Measurements from ENCODE around the gene PHKB. TPM values are rescaled to one million over a fixed set of nuclear protein-coding genes. Genes with fewer than 3 reads are reported as not detected.

PHKB gene
- total and polyA plus RNA-seq, 2 donors (not counting 1 experiment from before 2014, with no cell fraction given): 50.4 to 223 TPM

DNA sequence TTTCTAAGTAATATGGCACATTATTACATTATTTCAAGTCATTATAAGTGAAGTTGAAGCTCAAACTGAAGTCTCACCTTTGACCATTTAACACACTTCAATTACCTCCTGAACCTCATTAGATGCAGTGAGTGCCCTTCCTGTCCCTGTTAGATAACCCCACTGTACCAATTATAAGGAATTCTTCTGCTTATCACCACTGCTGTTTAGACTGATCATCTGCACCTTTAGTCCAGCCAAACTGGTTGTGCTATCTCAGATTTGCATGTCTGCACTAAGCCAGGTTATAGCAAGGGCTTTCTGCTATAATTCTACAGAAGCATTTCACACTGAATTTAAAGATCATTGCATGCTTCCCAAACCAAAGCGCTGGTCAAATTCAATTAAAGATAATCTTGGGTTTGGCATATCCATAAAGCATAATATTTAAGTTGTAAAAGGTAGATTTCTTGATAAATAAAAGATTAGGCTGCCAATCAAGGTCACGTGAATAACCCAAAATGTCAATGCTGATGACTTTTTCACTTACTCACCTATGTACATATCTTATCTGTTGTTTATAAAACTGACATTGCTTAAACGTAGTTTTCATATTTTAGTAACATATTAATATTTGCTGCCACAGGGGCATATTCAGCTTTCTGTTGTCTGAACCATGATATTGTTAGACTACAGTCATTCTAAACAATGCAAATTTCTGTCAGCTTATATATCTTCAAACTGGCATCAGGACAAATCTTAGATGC lies 12.1 kb upstream of the PHKB start:
- Mint-ChIP-seq H3K4me1 (peaks cover 4% of the 10 kb centered on the region), H3K4me3 (no peak overlapping the region), H3K9me3 (ENCODE audit: insufficient read depth) (no peaks in the 10 kb centered on the region), H3K27ac (no peak overlapping the region), H3K27me3 (no peaks in the 10 kb centered on the region)
- POLR2A ChIA-PET: no interaction called here
- CTCF ChIA-PET: interaction anchor here (0.9 kb wide), 1 partner anchor 12 kb away, joined by 3 read pairs; no protein-coding TSS in a partner anchor
- Histone ChIP-seq H4K20me1 (ENCODE audit: control insufficient read depth, insufficient read depth, low read length, poor library complexity, severe bottlenecking) (no peaks in the 10 kb centered on the region), H2AFZ (ENCODE audit: insufficient read depth, low read depth, low read length, poor library complexity, severe bottlenecking) (no peak overlapping the region), H3K27ac (ENCODE audit: low read length in 2 of 2) (no peak overlapping the region), H3K36me3 (replicated peaks in 1 of 2; ENCODE audit: control extremely low read depth in 1 of 2, control insufficient read depth in 1 of 2, extremely low read depth in 1 of 2, insufficient read depth in 2 of 2, low read length in 1 of 2) (peaks cover 12 to 51% of the 10 kb centered on the region in 2 experiments), H3K9me3 (ENCODE audit: control extremely low read depth in 1 of 3, control insufficient read depth in 2 of 3, insufficient read depth in 1 of 3, low read length in 2 of 3) (no peaks in the 10 kb centered on the region), H3K4me1 (ENCODE audit: control insufficient read depth in 2 of 2, insufficient read depth in 2 of 2, low read length in 2 of 2) (no peaks in the 10 kb centered on the region), H3K9ac (ENCODE audit: low read length) (no peak overlapping the region), H3K4me3 (ENCODE audit: control extremely low read depth in 1 of 5, extremely low read depth in 1 of 5, insufficient read depth in 1 of 5, low read depth in 2 of 5, low read length in 4 of 5) (no peak overlapping the region), H3K79me2 (ENCODE audit: control insufficient read depth, insufficient read depth, low read length) (peaks cover 20% of the 10 kb centered on the region), H3K4me2 (replicated peaks; ENCODE audit: low read depth, low read length, poor library complexity, severe bottlenecking) (no peak overlapping the region), H3K27me3 (replicated peaks in 1 of 4; ENCODE audit: control extremely low read depth in 1 of 4, control insufficient read depth in 3 of 4, insufficient read depth in 4 of 4, low read length in 3 of 4) (no peaks in the 10 kb centered on the region)
- TF ChIP-seq, protein P1, sequence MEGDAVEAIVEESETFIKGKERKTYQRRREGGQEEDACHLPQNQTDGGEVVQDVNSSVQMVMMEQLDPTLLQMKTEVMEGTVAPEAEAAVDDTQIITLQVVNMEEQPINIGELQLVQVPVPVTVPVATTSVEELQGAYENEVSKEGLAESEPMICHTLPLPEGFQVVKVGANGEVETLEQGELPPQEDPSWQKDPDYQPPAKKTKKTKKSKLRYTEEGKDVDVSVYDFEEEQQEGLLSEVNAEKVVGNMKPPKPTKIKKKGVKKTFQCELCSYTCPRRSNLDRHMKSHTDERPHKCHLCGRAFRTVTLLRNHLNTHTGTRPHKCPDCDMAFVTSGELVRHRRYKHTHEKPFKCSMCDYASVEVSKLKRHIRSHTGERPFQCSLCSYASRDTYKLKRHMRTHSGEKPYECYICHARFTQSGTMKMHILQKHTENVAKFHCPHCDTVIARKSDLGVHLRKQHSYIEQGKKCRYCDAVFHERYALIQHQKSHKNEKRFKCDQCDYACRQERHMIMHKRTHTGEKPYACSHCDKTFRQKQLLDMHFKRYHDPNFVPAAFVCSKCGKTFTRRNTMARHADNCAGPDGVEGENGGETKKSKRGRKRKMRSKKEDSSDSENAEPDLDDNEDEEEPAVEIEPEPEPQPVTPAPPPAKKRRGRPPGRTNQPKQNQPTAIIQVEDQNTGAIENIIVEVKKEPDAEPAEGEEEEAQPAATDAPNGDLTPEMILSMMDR (IDR thresholded peaks at IDR 0.05): no peak
- TF ChIP-seq EZH2 (IDR thresholded peaks at IDR 0.05; ENCODE audit: borderline replicate concordance, insufficient read depth, low read depth, low read length, poor library complexity, severe bottlenecking): no peak
- ATAC-seq (ENCODE audit: low read depth) (no peak), DNase-seq (no peak)
- WGBS (ENCODE audit: insufficient coverage): no CpG with 5 or more reads among the region's 3 CpGs
- intact Hi-C loops (cut with micrococcal nuclease): no loop called here

DNA sequence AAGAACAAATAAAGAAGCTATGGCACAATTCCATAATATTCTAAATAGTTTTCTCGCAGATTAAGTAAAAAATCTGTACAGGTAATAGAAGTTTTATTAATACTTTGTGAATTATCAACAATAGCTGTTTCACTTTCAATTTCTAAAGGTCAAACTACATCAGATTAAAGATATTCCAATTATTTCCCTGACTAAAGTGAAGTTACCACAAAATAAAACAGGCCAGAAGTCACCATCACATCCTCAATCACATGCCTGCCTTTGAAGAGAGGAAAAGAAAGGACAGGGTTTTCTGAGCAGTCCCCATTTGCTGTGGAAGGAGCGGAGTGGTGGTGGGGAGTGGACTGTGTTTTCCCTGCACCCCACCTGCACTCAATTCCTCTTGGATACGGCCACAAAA lies 11.3 kb upstream of the PHKB start:
- ATAC-seq (ENCODE audit: low read depth): no peak
- Mint-ChIP-seq H3K4me1 (peaks cover 4% of the 10 kb centered on the region), H3K27ac (no peak overlapping the region), H3K9me3 (ENCODE audit: insufficient read depth) (no peaks in the 10 kb centered on the region), H3K27me3 (no peaks in the 10 kb centered on the region), H3K4me3 (no peak overlapping the region)
- no peak overlapping the region for H3K4me2 ChIP-seq (replicated peaks; ENCODE audit: low read depth, low read length, poor library complexity, severe bottlenecking)
- no peak overlapping the region for H3K4me3 ChIP-seq (ENCODE audit: control extremely low read depth in 1 of 5, extremely low read depth in 1 of 5, insufficient read depth in 1 of 5, low read depth in 2 of 5, low read length in 4 of 5)
- H3K27ac ChIP-seq (ENCODE audit: low read length in 2 of 2): no peak overlapping the region
- no peak for DNase-seq
- peaks cover 17 to 50% of the 10 kb centered on the region in 2 experiments for H3K36me3 ChIP-seq (replicated peaks in 1 of 2; ENCODE audit: control extremely low read depth in 1 of 2, control insufficient read depth in 1 of 2, extremely low read depth in 1 of 2, insufficient read depth in 2 of 2, low read length in 1 of 2)
- no peak overlapping the region for H3K9ac ChIP-seq (ENCODE audit: low read length)
- ChIA-PET POLR2A (no interaction called here), CTCF (interaction anchor here (0.9 kb wide), 1 partner anchor 12 kb away, joined by 3 read pairs; no protein-coding TSS in a partner anchor)
- H4K20me1 ChIP-seq (ENCODE audit: control insufficient read depth, insufficient read depth, low read length, poor library complexity, severe bottlenecking): no peaks in the 10 kb centered on the region
- H3K4me1 ChIP-seq (ENCODE audit: control insufficient read depth in 2 of 2, insufficient read depth in 2 of 2, low read length in 2 of 2): no peaks in the 10 kb centered on the region
- no CpG with 5 or more reads among the region's 3 CpGs for WGBS (ENCODE audit: insufficient coverage)
- peaks cover 25% of the 10 kb centered on the region for H3K79me2 ChIP-seq (ENCODE audit: control insufficient read depth, insufficient read depth, low read length)
- no peaks in the 10 kb centered on the region for H3K9me3 ChIP-seq (ENCODE audit: control extremely low read depth in 1 of 3, control insufficient read depth in 2 of 3, insufficient read depth in 1 of 3, low read length in 2 of 3)
- H2AFZ ChIP-seq (ENCODE audit: insufficient read depth, low read depth, low read length, poor library complexity, severe bottlenecking): no peak overlapping the region
- TF ChIP-seq, protein P1 (IDR thresholded peaks at IDR 0.05): no peak
- no peak for TF ChIP-seq EZH2 (IDR thresholded peaks at IDR 0.05; ENCODE audit: borderline replicate concordance, insufficient read depth, low read depth, low read length, poor library complexity, severe bottlenecking)
- no peaks in the 10 kb centered on the region for H3K27me3 ChIP-seq (replicated peaks in 1 of 4; ENCODE audit: control extremely low read depth in 1 of 4, control insufficient read depth in 3 of 4, insufficient read depth in 4 of 4, low read length in 3 of 4)
- intact Hi-C loops (cut with micrococcal nuclease): no loop called here

Data from B cell (primary cell).